Activated naive CD8-positive, alpha-beta T cell treated with anti-CD3 and anti-CD28 coated beads, Interleukin-2, amount 50 U/mL, for 24 hours (primary cell): Measurements from ENCODE around the gene ZGPAT.

Experiments used
- ATAC-seq: fragments of 150-1000 bp; cut with Tn5 transposase; one replicate; pipeline ENCODE4 v1.10.0; 2021
- DNase-seq: peaks from one replicate; pipeline ENCODE4 v3.0.0; 2021
- H3K27ac Mint-ChIP-seq: one replicate; pipeline ENCODE4 v1.8.0; 2021; ENCODE audit warnings: mild to moderate bottlenecking, mixed read lengths
- H3K27me3 Mint-ChIP-seq: one replicate; pipeline ENCODE4 v1.8.0; 2021; ENCODE audit warnings: mixed read lengths
- H3K36me3 Mint-ChIP-seq: one replicate; pipeline ENCODE4 v1.8.0; 2021; ENCODE audit warnings: low read depth, mixed read lengths
- H3K4me1 Mint-ChIP-seq: one replicate; pipeline ENCODE4 v1.8.0; 2021; ENCODE audit warnings: mixed read lengths
- H3K4me3 Mint-ChIP-seq: one replicate; pipeline ENCODE4 v1.8.0; 2021; ENCODE audit warnings: mild to moderate bottlenecking, moderate library complexity, mixed read lengths
- H3K9me3 Mint-ChIP-seq: one replicate; pipeline ENCODE4 v1.8.0; 2021; ENCODE audit warnings: mixed read lengths

ZGPAT gene

DNA sequence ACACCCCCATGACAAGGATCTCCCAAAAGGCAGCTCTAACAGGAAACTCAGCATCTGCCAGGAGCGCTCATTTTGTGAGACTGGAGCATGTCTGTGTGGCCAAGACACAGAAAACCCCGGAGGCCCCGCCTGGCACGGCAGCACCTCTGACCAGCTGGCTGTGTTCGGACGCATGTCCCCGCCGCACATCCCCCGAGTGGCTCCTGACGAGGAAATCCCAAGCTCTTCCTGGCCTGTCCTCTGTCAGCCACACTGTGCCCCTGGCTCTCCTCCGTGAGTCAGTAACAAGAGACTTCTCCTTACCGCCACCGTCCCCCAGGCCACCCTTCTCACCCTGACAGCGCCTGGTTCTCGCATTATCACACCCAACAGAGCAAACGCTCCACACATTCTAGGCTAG lies 46.2 kb downstream of the ZGPAT start:
- no peak for DNase-seq
- Mint-ChIP-seq H3K4me3 (no peak overlapping the region), H3K4me1 (peaks cover 12% of the 10 kb centered on the region), H3K27ac (no peak overlapping the region), H3K9me3 (no peaks in the 10 kb centered on the region), H3K27me3 (no peaks in the 10 kb centered on the region), H3K36me3 (no peaks in the 10 kb centered on the region)
- ATAC-seq, result no peak

- no peak for DNase-seq
- Mint-ChIP-seq H3K9me3 (no peaks in the 10 kb centered on the region), H3K27ac (no peak overlapping the region), H3K4me3 (no peak overlapping the region), H3K4me1 (peaks cover 5% of the 10 kb centered on the region), H3K36me3 (no peaks in the 10 kb centered on the region), H3K27me3 (no peaks in the 10 kb centered on the region)
- no peak for ATAC-seq
Observed at GRCh38 chr20:63755933-63756647, 48.3 kb downstream of the ZGPAT start.

- Mint-ChIP-seq H3K4me3 (no peak overlapping the region), H3K9me3 (no peaks in the 10 kb centered on the region), H3K27ac (no peak overlapping the region), H3K27me3 (no peaks in the 10 kb centered on the region), H3K4me1 (peaks cover 2% of the 10 kb centered on the region), H3K36me3 (no peaks in the 10 kb centered on the region)
- DNase-seq, result no peak
- ATAC-seq, result no peak
Observed at GRCh38 chr20:63756648-63756991, 48.8 kb downstream of the ZGPAT start.

GRCh38 chr20:63758152-63758551 lies 50.3 kb downstream of the ZGPAT start:
- no peak for ATAC-seq
- H3K4me1 Mint-ChIP-seq, result no peaks in the 10 kb centered on the region
- H3K27ac Mint-ChIP-seq, result no peak overlapping the region

GRCh38 chr20:63759377-63759901 lies 51.6 kb downstream of the ZGPAT start:
- Mint-ChIP-seq H3K27me3 (no peaks in the 10 kb centered on the region), H3K4me3 (no peak overlapping the region), H3K36me3 (no peaks in the 10 kb centered on the region), H3K4me1 (no peaks in the 10 kb centered on the region), H3K27ac (no peak overlapping the region), H3K9me3 (no peaks in the 10 kb centered on the region)
- DNase-seq (no peak), ATAC-seq (no peak)

More at GRCh38 chr20:63758152-63758551, 50.3 kb downstream of the ZGPAT start:
- DNase-seq, result no peak
- no peaks in the 10 kb centered on the region for H3K9me3 Mint-ChIP-seq
- no peak overlapping the region for H3K4me3 Mint-ChIP-seq
- H3K36me3 Mint-ChIP-seq, result no peaks in the 10 kb centered on the region
- H3K27me3 Mint-ChIP-seq, result no peaks in the 10 kb centered on the region

GRCh38 chr20:63765082-63765873 lies 57.4 kb downstream of the ZGPAT start:
- no peaks in the 10 kb centered on the region for H3K27me3 Mint-ChIP-seq
- ATAC-seq (no peak), DNase-seq (no peak)
- no peak overlapping the region for H3K4me3 Mint-ChIP-seq
- no peaks in the 10 kb centered on the region for H3K9me3 Mint-ChIP-seq
- H3K4me1 Mint-ChIP-seq, result no peaks in the 10 kb centered on the region
- no peak overlapping the region for H3K27ac Mint-ChIP-seq
- no peaks in the 10 kb centered on the region for H3K36me3 Mint-ChIP-seq

DNA sequence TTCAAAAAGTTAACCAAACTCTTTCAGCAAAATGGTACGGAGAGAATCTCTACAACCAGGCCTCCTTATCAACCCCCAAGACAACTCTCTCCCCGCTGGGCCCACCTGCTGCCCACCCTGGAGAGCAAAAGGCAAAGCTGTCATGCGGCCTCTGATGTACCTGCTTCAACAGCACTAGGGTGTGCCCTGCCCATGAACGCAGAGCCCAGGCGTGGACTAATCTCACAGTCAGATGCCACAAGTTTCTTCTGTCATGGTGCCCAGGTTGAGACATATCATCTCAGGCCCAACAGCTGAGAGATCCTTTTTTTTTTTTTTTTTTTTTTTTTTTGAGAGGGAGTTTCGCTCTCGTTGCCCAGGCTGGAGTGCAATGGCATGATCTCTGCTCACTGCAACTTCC lies 58.1 kb downstream of the ZGPAT start:
- Mint-ChIP-seq H3K9me3 (no peaks in the 10 kb centered on the region), H3K27me3 (no peaks in the 10 kb centered on the region), H3K4me3 (no peak overlapping the region), H3K27ac (no peak overlapping the region), H3K4me1 (no peaks in the 10 kb centered on the region), H3K36me3 (no peaks in the 10 kb centered on the region)
- DNase-seq (no peak), ATAC-seq (no peak)

- ATAC-seq, result no peak
- DNase-seq, result no peak
- Mint-ChIP-seq H3K4me3 (no peak overlapping the region), H3K4me1 (no peaks in the 10 kb centered on the region), H3K27ac (no peak overlapping the region), H3K27me3 (no peaks in the 10 kb centered on the region), H3K9me3 (no peaks in the 10 kb centered on the region), H3K36me3 (no peaks in the 10 kb centered on the region)
Observed at GRCh38 chr20:63766695-63767426, 59.0 kb downstream of the ZGPAT start.

DNA sequence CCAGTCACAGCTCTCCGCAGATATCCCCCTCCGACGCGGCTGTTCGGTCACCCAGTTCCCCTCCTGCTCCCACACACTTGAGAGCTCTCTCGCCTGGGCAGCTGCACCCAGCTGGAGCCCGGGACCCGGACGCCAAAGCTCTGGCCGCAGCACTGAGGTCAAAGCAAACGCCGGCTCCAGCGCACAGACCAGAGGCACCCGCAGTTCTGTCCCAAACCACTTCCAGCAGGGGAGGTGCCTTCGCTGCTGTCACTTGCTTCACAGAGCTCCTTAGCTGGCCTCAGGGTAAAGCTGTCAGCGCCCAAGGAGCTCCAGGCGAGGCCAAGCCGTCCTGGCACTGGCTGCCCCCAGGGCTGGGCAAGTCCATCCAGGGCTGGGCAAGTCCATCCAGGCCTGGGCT lies 59.6 kb downstream of the ZGPAT start:
- no peaks in the 10 kb centered on the region for H3K27me3 Mint-ChIP-seq
- no peaks in the 10 kb centered on the region for H3K36me3 Mint-ChIP-seq
- H3K4me1 Mint-ChIP-seq, result no peaks in the 10 kb centered on the region
- no peak for DNase-seq
- ATAC-seq, result no peak
- H3K27ac Mint-ChIP-seq, result no peak overlapping the region
- no peaks in the 10 kb centered on the region for H3K9me3 Mint-ChIP-seq
- no peak overlapping the region for H3K4me3 Mint-ChIP-seq

GRCh38 chr20:63767886-63768285 lies 60.0 kb downstream of the ZGPAT start:
- Mint-ChIP-seq H3K4me3 (no peak overlapping the region), H3K4me1 (no peaks in the 10 kb centered on the region), H3K27me3 (no peaks in the 10 kb centered on the region), H3K9me3 (no peaks in the 10 kb centered on the region), H3K27ac (no peak overlapping the region), H3K36me3 (no peaks in the 10 kb centered on the region)
- no peak for DNase-seq
- ATAC-seq, result no peak

GRCh38 chr20:63768591-63769515 lies 61.0 kb downstream of the ZGPAT start:
- no peak for DNase-seq
- Mint-ChIP-seq H3K4me1 (no peaks in the 10 kb centered on the region), H3K36me3 (no peaks in the 10 kb centered on the region), H3K4me3 (no peak overlapping the region), H3K27ac (no peak overlapping the region), H3K27me3 (no peaks in the 10 kb centered on the region), H3K9me3 (no peaks in the 10 kb centered on the region)
- ATAC-seq, result no peak

- Mint-ChIP-seq H3K27me3 (no peaks in the 10 kb centered on the region), H3K36me3 (no peaks in the 10 kb centered on the region), H3K9me3 (no peaks in the 10 kb centered on the region), H3K4me3 (no peak overlapping the region), H3K4me1 (no peaks in the 10 kb centered on the region), H3K27ac (no peak overlapping the region)
- ATAC-seq (no peak), DNase-seq (no peak)
Observed at GRCh38 chr20:63769891-63770474, 62.1 kb downstream of the ZGPAT start.

- Mint-ChIP-seq H3K36me3 (no peaks in the 10 kb centered on the region), H3K27me3 (no peaks in the 10 kb centered on the region), H3K4me1 (no peaks in the 10 kb centered on the region), H3K4me3 (no peak overlapping the region), H3K27ac (no peak overlapping the region), H3K9me3 (no peaks in the 10 kb centered on the region)
- ATAC-seq (no peak), DNase-seq (no peak)
Observed at GRCh38 chr20:63771046-63771707, 63.3 kb downstream of the ZGPAT start.
